RCC 7860 (cell line): ENCODE measurements around the gene SLC6A6.
"Not testable (repeated sequence)": the region's sequence is repeated elsewhere in the genome, so short reads cannot be mapped to it uniquely, and the experiment has no call there.

ENCODE experiments used
- DNase-seq: peaks from one replicate; pipeline ENCODE4 v3.0.0-alpha.2; 2015; ENCODE audit warnings: low spot score
- FAIRE-seq: peaks from 2 replicates; lab custom pipeline; 2012; peaks lifted over from hg19 to GRCh38; lab: Jason Lieb, UNC

SLC6A6 gene

DNA sequence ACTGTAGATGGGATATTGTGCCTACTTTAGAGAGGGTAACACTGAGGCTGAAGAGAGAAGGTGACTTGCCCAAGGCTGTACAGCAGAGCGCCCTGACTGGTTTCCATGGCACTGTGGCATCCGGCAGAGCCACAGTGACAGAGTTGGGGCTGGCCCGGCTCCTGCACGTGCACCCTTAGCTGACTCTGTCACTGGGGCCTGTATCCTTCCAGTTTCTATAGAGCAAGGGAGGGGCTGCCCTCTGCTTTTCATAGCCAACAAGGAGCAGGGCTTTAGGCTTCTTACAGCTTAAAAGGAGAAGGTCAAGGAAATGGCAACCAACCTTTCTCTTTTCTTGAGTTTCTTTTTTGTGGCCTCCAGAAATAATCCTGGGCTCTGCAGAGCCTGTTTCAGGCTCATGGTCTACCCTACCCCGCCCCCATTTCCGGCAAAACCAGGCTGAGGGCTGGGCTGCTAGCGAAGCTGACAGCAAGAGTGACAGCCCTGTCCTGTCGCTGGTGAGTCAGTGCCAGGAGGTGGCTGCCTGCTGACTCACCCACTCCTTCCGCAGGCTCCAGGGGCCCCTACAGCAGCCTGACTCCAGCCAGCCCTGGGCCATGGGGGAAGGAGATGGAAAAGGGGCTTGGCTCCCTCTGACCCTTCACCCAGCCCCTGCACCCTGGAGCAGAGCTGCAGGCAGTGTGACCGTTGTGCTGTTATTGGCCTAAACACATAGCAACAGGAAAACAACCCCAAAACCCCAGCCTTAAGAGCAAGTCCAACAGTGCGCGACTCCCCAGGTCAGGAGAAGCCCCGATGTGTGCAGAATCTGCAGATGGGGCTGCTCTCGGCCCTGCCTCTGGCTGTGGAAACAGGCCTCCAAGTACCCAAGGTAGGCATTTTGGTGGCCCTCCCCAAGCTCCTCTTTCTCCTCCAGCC lies 29.8 kb downstream of the SLC6A6 start:
- FAIRE-seq = peak; percentile 66
- peak; percentile 89 for DNase-seq

DNA sequence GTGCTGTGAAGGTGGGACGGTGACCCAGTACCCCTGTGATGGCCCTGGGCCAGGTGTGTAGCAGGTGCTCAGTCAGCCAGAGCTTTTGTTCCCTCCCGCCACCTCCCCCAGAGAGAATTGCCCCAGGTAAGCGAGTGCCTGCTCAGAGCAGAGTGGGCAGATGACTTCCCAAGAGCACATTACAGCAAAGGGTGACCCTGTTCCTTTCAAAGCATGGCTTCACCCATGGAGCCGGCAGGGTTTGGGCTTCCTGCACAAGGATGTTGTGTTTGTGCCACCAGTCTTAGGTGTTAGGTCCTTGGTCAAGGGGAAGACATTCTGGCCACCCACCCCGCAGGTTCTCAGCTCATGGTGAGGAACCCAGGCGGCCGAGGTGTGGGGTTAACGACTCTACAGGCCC lies 30.7 kb downstream of the SLC6A6 start:
- DNase-seq (no peak), FAIRE-seq (no peak)

DNA sequence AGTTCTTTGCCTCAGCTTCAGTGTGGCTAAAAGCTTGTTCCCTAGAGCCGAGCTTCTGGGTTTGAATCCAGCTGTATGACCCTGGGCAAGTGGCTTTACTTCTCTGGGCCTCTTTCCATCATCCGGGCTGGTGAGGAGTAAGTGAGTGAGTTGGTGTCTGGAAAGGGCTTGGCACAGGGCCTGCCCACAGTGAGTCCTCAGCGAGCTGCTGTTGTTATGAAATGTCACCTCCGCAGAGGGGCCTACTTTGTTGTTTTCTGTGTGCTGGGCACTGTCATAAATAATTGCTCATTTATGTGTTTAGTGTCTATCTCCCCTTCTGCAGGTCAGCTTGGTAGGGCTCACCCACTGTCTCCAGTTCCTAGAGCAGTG lies 31.7 kb downstream of the SLC6A6 start:
- DNase-seq = peak; percentile 31

DNA sequence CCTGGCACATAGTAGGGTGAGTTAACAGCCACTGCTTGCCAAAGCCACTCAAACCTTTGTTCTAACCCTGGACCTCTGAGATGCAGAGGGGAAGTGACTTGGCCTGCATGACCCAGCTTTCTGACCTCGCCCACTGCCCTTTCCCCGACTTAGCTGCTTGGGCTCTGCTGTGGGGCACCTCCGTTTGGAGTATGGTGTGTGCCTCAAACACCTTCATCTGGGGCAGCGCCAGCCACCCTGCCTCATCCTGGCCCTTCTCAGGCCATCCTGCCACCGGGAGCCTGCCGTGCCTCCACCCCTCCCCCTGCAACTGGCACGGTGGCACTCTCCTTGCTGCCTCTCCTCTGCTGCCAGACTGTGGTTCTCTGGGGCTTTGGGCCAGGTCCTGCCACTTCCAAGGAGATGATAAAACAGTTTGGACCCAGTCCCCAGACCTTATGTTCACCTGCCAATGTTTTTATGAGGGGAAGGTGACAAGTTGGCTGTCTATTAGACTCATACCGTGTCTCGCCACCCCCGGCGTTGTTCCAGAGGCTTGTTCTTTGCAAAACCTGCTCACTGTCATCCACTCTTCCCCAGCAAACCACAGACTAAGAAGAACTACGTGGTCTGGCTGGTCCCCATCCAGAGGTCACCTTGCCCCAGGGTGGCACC lies 32.2 kb downstream of the SLC6A6 start:
- DNase-seq (no peak), FAIRE-seq (no peak)

More for the DNA sequence above, 31.7 kb downstream of the SLC6A6 start:
- no peak for FAIRE-seq

GRCh38 chr3:14435175-14436014 lies 33.0 kb downstream of the SLC6A6 start:
- DNase-seq (peak; percentile 52), FAIRE-seq (no peak)

DNA sequence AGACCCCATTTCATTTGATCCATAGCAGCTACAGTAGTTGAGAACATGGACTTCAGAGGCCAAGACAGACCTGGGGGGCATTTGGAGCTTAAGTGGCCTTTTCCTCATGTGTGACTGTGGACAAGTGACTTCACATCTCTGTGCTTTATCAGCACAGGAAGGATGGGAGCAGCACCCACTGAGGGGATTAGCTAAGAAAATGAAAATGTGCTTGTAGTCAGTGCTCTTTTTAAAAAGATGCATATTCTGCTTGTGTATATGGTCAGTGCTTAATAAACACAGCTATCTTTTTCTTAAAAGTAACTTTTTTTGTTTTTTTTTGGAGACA lies 34.5 kb downstream of the SLC6A6 start:
- DNase-seq (no peak), FAIRE-seq (no peak)

GRCh38 chr3:14437705-14438104 lies 35.3 kb downstream of the SLC6A6 start:
- not testable (repeated sequence) for FAIRE-seq, DNase-seq

DNA sequence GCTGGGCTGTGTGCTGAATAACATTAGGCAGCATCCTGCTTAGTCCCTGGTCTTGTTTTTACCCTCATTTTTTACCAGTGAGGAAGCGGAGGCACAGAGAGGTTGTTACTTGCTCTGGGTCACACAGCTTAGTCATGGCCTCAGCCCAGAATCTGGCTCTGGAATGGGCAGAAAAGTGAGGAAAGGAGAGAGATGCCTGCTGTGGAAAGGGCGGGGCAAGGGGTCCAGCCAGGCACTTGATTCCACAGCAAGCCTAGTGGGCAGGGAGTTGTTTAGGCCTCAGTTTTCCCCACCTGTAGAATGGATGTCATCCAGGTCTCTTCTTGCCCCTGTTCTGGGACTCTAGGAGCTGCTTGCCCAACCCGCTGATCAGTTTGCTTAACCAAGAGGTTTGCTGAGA lies 35.9 kb downstream of the SLC6A6 start:
- DNase-seq = no peak
- FAIRE-seq = no peak

DNA sequence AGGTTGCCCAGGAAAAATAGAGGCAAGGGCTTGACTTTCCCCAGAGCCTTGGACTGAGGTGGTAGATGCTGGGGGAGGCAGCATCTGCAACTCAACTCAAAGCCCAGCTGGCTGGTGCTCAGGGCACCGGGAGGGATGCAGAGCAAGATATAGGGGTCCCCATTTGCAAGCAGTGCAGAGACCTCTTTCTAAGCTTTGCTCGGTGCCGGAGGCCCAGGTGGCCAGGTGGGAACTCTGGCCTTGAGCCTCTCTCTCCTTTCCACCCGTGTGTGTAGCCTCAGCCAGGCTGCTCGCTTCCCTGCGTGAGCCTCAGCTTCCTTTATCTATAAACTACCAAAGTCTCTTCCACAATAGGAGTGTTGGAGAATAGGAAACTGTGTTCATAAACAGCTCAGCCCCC lies 36.5 kb downstream of the SLC6A6 start:
- no peak for DNase-seq
- FAIRE-seq = no peak

- FAIRE-seq (no peak), DNase-seq (no peak)
Observed at GRCh38 chr3:14439501-14440167, 37.2 kb downstream of the SLC6A6 start.

GRCh38 chr3:14440168-14440518 lies 37.7 kb downstream of the SLC6A6 start:
- FAIRE-seq = no peak

GRCh38 chr3:14440531-14441239 lies 38.3 kb downstream of the SLC6A6 start:
- FAIRE-seq (no peak), DNase-seq (no peak)

More at GRCh38 chr3:14440168-14440518, 37.7 kb downstream of the SLC6A6 start:
- DNase-seq = no peak

- FAIRE-seq = no peak
- no peak for DNase-seq
Observed at GRCh38 chr3:14441240-14441919, 39.0 kb downstream of the SLC6A6 start.

DNA sequence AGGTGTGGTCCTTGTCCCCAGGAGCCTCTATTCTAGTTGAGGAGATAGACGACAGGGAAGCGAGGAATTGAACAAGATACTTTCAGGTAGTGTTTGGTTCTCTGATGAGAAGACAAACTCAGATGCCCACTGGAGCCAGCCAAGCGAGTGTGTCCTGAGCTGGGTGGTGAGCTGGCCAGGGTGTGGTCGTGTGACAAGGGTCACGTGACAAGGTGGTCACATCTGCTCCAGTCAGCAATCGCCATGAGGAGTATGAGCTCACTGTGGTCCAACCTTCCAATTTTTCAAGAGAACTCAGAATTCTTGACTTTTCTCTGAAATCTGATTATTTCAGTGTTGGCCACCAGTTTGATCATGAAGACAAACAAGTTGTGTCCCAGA lies 39.5 kb downstream of the SLC6A6 start:
- FAIRE-seq (no peak), DNase-seq (no peak)

- no peak for DNase-seq
- no peak for FAIRE-seq
Observed at GRCh38 chr3:14444380-14444779, 42.0 kb downstream of the SLC6A6 start.

DNA sequence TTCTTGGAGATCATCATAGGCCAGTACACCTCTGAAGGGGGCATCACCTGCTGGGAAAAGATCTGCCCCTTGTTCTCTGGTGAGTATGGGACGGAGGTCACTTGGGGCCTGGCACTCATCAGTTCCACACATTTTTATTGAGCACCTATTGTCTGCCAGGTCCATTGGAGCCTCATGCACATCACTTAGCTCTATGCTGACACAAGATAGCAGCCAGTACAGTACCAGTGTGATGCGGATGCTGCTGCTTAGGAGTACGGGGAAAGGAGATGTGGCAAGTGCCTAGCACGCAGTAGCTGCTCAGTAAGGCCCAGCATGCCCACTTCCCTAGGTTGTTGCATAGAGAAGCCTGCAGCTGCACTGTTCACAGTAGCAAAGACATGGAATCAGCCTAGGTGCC lies 43.4 kb downstream of the SLC6A6 start:
- DNase-seq = no peak
- FAIRE-seq = no peak

- DNase-seq = no peak
- FAIRE-seq = no peak
Observed at GRCh38 chr3:14446988-14447570, 44.7 kb downstream of the SLC6A6 start.

GRCh38 chr3:14448063-14448462 lies 45.7 kb downstream of the SLC6A6 start:
- no peak for DNase-seq
- no peak for FAIRE-seq
